ENCODE data around the gene PLOD2. TPM values are rescaled to one million over a fixed set of nuclear protein-coding genes. Genes with fewer than 3 reads are reported as not detected.

PLOD2 gene
- polyA plus RNA-seq, 1 experiment: 33.2 TPM

DNA sequence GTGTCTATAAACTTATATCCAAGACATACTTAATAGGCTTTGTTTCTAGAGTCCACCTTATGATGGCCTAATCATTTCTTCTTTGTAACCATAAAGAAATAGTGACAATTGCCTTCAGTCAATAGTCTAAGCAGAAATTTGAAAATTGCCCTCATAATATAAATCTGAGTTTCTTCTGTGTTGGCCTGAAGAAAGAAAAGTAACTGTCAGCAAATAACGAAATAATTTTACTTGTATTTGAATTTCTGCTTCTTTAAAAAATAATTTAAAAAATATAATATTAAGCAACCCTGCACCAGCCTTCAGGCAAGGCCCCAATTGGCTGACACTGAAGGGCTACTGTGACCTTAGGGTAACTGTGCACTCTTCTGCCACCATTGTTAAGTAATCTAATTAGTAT is 113.5 kb downstream of the PLOD2 start:
- no peak for DNase-seq (ENCODE audit: low read depth)
- no peak overlapping the region for H3K4me3 ChIP-seq (ENCODE audit: low read depth, low read length)
- ChIA-PET CTCF (no interaction called here), POLR2A (no interaction called here)
- TF ChIP-seq, protein P1, sequence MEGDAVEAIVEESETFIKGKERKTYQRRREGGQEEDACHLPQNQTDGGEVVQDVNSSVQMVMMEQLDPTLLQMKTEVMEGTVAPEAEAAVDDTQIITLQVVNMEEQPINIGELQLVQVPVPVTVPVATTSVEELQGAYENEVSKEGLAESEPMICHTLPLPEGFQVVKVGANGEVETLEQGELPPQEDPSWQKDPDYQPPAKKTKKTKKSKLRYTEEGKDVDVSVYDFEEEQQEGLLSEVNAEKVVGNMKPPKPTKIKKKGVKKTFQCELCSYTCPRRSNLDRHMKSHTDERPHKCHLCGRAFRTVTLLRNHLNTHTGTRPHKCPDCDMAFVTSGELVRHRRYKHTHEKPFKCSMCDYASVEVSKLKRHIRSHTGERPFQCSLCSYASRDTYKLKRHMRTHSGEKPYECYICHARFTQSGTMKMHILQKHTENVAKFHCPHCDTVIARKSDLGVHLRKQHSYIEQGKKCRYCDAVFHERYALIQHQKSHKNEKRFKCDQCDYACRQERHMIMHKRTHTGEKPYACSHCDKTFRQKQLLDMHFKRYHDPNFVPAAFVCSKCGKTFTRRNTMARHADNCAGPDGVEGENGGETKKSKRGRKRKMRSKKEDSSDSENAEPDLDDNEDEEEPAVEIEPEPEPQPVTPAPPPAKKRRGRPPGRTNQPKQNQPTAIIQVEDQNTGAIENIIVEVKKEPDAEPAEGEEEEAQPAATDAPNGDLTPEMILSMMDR (IDR thresholded peaks at IDR 0.05; ENCODE audit: insufficient read depth, low read depth, low read length): no peak
- H3K27me3 ChIP-seq (ENCODE audit: control insufficient read depth, insufficient read depth, low read length): no peaks in the 10 kb centered on the region
- H3K36me3 ChIP-seq (ENCODE audit: control insufficient read depth, insufficient read depth, low read length): no peaks in the 10 kb centered on the region

DNA sequence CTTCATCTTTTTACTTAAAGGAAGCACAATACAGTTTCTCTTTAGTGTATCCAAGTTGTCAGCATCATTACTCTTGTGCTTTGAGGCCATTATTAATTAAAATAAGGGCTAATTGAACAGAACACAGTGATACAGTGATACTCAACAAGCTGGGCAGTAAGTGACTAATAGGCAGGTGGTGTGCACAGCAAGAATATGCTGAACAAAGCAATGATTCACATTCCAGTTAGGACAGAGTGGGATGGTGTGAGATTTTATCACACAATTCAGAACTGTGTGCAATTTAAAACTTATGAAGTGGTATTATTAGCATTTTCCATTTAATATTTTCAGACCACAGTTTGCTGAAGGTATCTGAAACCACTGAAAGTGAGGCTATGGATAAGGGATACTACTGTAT is 116.9 kb downstream of the PLOD2 start:
- H3K36me3 ChIP-seq (ENCODE audit: control insufficient read depth, insufficient read depth, low read length): no peaks in the 10 kb centered on the region
- ChIA-PET CTCF (no interaction called here), POLR2A (no interaction called here)
- TF ChIP-seq, protein P1 (IDR thresholded peaks at IDR 0.05; ENCODE audit: insufficient read depth, low read depth, low read length): no peak
- DNase-seq (ENCODE audit: low read depth): no peak
- H3K4me3 ChIP-seq (ENCODE audit: low read depth, low read length): no peak overlapping the region
- no peaks in the 10 kb centered on the region for H3K27me3 ChIP-seq (ENCODE audit: control insufficient read depth, insufficient read depth, low read length)

DNA sequence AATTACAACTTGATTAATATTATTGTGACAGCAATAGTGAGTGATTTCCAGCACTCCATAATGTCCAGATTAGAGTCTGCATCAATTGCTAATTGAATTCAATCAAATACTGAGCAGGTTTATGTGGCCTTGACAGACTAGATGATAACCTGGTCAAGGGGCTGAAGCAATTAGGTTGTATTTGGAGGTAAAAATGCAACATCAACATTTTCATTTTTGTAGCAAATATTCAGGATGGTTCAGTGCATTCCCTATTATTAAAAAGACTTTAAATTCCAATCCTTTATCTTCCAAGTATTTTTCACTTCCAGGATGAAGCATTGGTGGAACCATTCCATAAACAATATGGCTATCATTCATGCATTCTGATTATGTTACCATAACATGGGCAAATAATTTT is 120.4 kb downstream of the PLOD2 start:
- TF ChIP-seq, protein P1 (IDR thresholded peaks at IDR 0.05; ENCODE audit: insufficient read depth, low read depth, low read length): no peak
- Histone ChIP-seq H3K36me3 (ENCODE audit: control insufficient read depth, insufficient read depth, low read length) (no peaks in the 10 kb centered on the region), H3K4me3 (ENCODE audit: low read depth, low read length) (no peak overlapping the region), H3K27me3 (ENCODE audit: control insufficient read depth, insufficient read depth, low read length) (no peaks in the 10 kb centered on the region)
- no peak for DNase-seq (ENCODE audit: low read depth)
- ChIA-PET CTCF (no interaction called here), POLR2A (no interaction called here)

DNA sequence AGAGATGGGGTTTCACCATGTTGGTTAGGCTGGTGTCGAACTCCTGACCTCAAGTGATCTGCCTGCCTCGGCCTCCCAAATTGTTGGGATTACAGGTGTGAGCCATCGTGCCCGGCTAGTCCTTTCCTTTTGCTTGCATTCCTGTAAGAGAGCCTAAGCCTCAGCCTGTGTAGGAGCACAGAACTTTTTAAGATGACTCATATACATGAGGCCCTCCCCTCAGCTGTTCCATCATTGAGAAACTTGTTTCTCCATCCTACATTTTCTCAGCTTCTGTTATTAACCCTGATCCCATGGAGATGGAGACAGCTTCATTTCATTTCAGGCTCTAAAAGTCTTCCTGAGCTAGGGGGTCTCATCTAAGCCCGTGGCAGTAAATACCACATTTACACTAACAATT is 123.3 kb downstream of the PLOD2 start:
- TF ChIP-seq, protein P1 (IDR thresholded peaks at IDR 0.05; ENCODE audit: insufficient read depth, low read depth, low read length): no peak
- no peak for DNase-seq (ENCODE audit: low read depth)
- Histone ChIP-seq H3K27me3 (ENCODE audit: control insufficient read depth, insufficient read depth, low read length) (no peaks in the 10 kb centered on the region), H3K36me3 (ENCODE audit: control insufficient read depth, insufficient read depth, low read length) (no peaks in the 10 kb centered on the region), H3K4me3 (ENCODE audit: low read depth, low read length) (no peak overlapping the region)
- ChIA-PET CTCF (interaction anchor here (0.7 kb wide), 1 partner anchor 69 kb away, joined by 3 read pairs; no protein-coding TSS in a partner anchor), POLR2A (no interaction called here)

DNA sequence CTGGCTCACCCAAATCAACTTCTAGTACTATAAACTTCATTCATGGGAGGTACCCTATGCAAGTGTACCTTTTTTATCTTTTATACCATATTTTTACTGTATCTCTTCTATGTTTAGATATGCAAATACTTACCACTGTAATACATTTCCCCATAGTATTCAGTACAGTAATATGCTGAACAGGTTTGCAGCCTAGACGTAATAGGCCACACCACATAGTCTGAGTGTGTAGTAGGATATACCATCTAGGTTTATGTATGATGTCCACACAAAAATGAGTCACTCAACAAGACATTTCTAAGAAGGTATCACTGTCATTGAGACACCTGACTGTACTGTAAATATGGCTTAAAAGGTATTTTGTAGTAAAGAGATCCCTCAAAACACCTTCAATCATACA is 124.7 kb downstream of the PLOD2 start:
- no peak overlapping the region for H3K4me3 ChIP-seq (ENCODE audit: low read depth, low read length)
- no peaks in the 10 kb centered on the region for H3K36me3 ChIP-seq (ENCODE audit: control insufficient read depth, insufficient read depth, low read length)
- TF ChIP-seq, protein P1 (IDR thresholded peaks at IDR 0.05; ENCODE audit: insufficient read depth, low read depth, low read length): no peak
- POLR2A ChIA-PET: no interaction called here
- CTCF ChIA-PET: no interaction called here
- no peaks in the 10 kb centered on the region for H3K27me3 ChIP-seq (ENCODE audit: control insufficient read depth, insufficient read depth, low read length)
- no peak for DNase-seq (ENCODE audit: low read depth)
